Astrocyte of the cerebellum (primary cell): ENCODE data around the gene GPHN.

ENCODE experiments used
- DNase-seq: peaks from one replicate; pipeline ENCODE4 v3.0.0-alpha.2; 2011; ENCODE audit warnings: low read depth
- H3K4me3 ChIP-seq: 2 replicates; pipeline ENCODE4 v1.5.1; 2011; ENCODE audit warnings: mild to moderate bottlenecking, low read depth, low read length, moderate library complexity
- in situ Hi-C: cut with HindIII; loops from 2 replicates; pipeline ENCODE4 v1.10.0; 2017; ENCODE audit warnings: low sequenced_read_pairs
- TF ChIP-seq, protein P1 (sequence below): IDR thresholded peaks from 2 replicates; pipeline ENCODE4 v1.5.1; 2012; ENCODE audit warnings: low read length, low read depth, moderate library complexity, mild to moderate bottlenecking; ENCODE audit errors: missing control alignments

The GPHN gene

DNA sequence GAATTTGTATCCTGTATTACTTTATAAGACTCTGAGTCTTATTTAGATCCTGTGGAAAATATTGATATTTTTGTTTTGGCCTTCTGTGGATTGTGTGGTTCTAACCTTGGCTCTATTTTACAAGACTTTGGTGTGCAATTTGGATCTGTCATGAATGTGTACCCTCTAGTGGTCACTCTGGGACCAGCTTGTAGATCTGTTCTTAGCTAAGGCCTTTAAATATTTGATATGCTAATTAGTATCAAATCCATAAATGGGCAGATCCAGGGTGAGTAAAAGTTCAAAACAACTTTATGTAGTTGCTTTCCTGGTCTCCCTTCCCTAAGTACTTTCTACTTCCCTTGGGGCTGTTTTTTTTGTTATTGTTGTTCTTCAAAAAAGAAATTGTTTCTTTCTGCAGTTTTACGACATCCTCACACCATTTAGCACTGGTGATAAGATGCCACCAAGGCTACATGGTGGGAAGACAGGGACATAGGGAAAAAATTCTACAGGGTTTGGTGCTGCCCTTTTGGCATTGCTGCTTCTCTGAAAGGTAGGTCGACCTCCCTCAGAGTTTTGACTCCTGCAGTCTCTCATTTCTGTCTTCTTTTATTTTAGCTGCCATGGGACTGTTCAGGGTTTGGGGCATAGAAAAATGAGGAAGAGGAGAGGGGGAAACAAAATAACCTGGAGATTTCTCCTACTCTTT, 238.5 kb downstream of the GPHN start:
- DNase-seq = peak; percentile 52
- in situ Hi-C loops = no loop called here
- H3K4me3 ChIP-seq = no peak overlapping the region
- TF ChIP-seq, protein P1, sequence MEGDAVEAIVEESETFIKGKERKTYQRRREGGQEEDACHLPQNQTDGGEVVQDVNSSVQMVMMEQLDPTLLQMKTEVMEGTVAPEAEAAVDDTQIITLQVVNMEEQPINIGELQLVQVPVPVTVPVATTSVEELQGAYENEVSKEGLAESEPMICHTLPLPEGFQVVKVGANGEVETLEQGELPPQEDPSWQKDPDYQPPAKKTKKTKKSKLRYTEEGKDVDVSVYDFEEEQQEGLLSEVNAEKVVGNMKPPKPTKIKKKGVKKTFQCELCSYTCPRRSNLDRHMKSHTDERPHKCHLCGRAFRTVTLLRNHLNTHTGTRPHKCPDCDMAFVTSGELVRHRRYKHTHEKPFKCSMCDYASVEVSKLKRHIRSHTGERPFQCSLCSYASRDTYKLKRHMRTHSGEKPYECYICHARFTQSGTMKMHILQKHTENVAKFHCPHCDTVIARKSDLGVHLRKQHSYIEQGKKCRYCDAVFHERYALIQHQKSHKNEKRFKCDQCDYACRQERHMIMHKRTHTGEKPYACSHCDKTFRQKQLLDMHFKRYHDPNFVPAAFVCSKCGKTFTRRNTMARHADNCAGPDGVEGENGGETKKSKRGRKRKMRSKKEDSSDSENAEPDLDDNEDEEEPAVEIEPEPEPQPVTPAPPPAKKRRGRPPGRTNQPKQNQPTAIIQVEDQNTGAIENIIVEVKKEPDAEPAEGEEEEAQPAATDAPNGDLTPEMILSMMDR = peak; percentile 83

DNA sequence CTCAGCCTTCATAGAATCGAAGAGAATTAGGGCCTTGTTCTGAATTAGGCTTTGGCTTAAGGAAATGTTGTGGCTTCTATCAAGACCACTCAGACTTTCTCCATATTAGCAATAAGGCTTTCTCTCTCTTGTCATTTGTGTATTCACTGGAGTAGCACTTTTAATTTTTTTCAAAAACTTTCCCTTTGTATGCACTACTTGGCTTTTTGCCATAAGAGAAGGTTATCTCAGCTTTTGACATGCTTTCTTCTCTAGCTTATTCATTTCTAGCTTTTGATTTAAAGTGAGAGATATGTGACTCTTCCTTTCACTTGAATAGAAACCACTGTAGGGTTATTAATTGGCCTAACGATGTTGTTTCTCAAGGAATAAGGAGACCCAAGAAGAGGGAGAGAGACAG, 244.2 kb downstream of the GPHN start:
- no peak overlapping the region for H3K4me3 ChIP-seq
- DNase-seq = no peak
- in situ Hi-C loops = no loop called here
- TF ChIP-seq, protein P1 = no peak

DNA sequence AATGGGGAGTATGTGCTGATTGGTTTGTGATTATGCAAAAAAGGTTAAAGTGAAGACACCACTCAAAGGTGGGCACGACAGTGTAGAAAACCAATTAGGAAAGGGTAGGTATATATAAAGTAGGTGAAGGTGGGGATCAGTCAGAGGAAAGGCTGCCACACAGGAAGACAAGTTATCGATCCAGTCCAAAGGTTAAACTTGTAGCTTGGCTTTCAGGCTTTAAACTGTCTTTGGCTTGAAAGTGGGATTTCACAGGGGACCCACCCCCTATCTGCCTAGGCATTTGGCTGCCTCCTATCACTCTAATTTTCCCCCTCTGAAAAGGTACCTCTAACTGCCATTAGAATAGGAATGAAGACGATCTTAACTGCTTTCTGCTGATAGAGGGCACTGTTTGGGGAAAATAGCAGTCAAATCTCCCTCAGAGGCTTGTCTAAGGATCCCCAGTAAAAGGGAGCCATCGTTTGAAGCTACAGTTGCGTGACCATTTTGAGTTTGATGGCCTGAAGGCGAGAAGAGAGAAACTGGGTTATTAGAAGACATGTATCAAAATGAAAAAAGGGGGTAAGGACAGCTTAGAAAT, 250.2 kb downstream of the GPHN start:
- in situ Hi-C loops = no loop called here
- no peak for DNase-seq
- no peak overlapping the region for H3K4me3 ChIP-seq
- TF ChIP-seq, protein P1 = no peak

DNA sequence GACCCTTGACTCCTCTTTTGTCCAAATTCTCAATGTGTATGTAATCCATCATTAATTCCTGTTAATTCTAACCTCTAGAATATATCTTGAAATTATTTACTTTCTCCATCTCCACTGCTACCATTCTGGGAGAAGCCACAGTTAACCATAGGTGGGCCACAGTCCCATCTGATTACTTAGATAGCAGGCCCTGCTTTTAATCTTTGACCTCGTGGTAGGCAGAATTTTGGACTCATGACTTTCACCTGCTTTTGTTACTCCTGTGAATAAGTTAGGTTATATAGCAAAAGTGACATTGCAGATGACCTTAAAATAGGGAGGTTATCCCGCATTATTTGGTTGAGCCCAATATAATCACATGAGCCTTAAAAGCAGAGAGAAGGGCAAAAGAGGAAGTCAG, 264.2 kb downstream of the GPHN start:
- H3K4me3 ChIP-seq = no peak overlapping the region
- in situ Hi-C loops = no loop called here
- DNase-seq = no peak
- TF ChIP-seq, protein P1 = no peak

DNA sequence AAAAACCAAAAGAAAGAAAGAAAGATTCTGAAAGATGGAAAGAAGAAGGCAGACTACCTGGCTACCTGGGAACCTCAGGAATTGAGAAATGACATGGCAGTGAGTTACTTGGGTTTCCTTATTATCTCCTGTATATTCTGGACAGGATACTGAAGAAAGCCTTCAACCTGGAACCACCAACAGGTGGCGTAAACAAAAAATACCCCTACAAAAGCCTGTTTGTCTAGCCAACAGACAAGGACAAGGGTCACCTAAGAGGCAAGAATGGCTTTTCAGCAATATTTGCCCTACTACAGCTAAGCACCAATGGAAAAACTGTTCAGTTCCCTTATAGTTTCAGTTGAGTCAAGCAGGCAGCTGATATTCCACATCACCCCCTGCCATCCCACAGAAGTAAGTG, 274.9 kb downstream of the GPHN start:
- in situ Hi-C loops = no loop called here
- TF ChIP-seq, protein P1 = no peak
- no peak overlapping the region for H3K4me3 ChIP-seq
- no peak for DNase-seq

DNA sequence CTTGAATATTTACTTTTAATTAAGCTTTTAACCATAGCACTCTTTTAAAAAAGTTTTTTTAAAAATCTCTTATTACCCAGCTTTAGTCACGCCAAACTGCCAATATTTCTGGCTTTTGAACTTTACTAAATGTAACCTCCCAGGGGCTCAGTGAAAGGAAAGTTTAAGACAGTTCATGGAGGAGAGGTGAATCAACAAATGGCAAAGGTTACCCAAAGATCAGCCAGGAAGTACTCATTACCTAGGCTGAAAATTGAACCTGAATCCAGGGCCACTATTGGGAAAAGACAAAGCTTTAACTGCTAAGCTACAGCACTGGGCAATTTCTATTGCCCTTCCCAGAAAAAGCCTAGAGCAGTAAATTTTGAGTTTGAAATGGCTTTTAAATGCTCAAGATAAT, 282.2 kb downstream of the GPHN start:
- TF ChIP-seq, protein P1 = no peak
- no peak for DNase-seq
- in situ Hi-C loops = no loop called here

More for the DNA sequence above, 282.2 kb downstream of the GPHN start:
- H3K4me3 ChIP-seq = no peak overlapping the region
